ENCODE data around the gene COPS3. TPM values are rescaled to one million over a fixed set of nuclear protein-coding genes. Genes with fewer than 3 reads are reported as not detected.

The COPS3 gene
- total and polyA plus RNA-seq, 9 of the 15 experiments (the other 6 are each of a cell fraction or from before 2014, with no cell fraction given): 92.4 to 295 (median 167) TPM

DNA sequence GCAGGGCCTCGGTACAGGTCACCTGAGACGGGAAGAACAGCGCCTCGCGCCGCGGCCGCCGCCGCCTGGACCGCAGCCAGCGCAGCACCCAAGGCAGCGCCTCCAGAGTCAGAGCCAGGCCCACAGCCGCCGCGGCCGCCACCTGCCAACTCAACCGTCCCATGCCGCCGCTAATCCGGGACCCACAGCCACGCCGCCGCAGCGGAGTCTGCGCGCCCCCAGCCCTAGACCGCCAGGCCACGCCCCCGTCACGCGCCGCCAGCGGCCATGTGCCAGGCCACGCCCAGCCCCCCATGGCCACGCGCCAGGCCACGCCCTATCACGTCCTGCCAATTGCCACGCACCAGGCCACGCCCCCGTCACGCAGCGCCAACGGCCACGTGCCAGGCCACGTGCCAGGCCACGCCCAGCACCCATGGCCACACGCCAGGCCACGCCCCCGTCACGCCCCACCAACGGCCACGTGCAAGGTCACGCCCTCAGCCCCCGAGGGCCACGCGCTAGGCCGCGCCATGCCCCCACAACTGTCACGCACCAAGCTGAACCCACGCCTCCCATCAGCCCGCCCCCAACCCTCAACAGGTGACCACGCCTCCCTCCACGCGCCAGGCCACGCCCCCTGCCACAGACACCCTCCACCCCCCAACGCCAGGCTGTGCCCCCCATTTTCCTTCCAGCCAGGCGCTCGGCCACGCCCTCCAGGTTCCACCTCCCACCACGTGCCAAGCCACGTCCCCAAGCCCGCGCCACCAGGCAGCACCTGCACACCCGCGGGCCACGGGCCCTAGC, 74.7 kb downstream of the COPS3 start, which contains the start of gene PLD6 (continued):
- TF ChIP-seq MYBL2 (IDR thresholded peaks at IDR 0.05; ENCODE audit: low read depth) (no peak), MYBL2 (CRISPR knock-in tag; IDR thresholded peaks at IDR 0.05; ENCODE audit: borderline replicate concordance) (no peak; the same call in 1 of the 2 replicates), KAT7 (CRISPR knock-in tag; IDR thresholded peaks at IDR 0.05; ENCODE audit: borderline replicate concordance) (no peak; the same call in 1 of the 2 replicates), TRIM28 (IDR thresholded peaks at IDR 0.05) (no peak), ZNF175 (CRISPR knock-in tag; IDR thresholded peaks at IDR 0.05; ENCODE audit: low read depth) (no peak), ZNF384 (IDR thresholded peaks at IDR 0.05; ENCODE audit: low read depth, low read length) (no peak; the same call in 1 of the 2 replicates), MBD2 (IDR thresholded peaks at IDR 0.05; ENCODE audit: borderline replicate concordance, low read depth) (no peak), TEAD4 (IDR thresholded peaks at IDR 0.05; ENCODE audit: low read length) (no peak), TEAD4 (CRISPR knock-in tag; IDR thresholded peaks at IDR 0.05; ENCODE audit: borderline replicate concordance) (peak; percentile 96; the same call in 1 of the 2 replicates), FOXP1 (CRISPR knock-in tag; IDR thresholded peaks at IDR 0.05) (peak; percentile 88; the same call in 1 of the 2 replicates), ZBTB26 (CRISPR knock-in tag; IDR thresholded peaks at IDR 0.05) (no peak), SOX6 (IDR thresholded peaks at IDR 0.05) (no peak; the same call in 1 of the 2 replicates), HMGN3 (IDR thresholded peaks at IDR 0.05; ENCODE audit: borderline replicate concordance, extremely low read depth, insufficient read length, low read depth, low read length) (peak; percentile 89), CBFB (CRISPR knock-in tag; IDR thresholded peaks at IDR 0.05) (peak; percentile 18; the same call in 1 of the 2 replicates), DPF2 (IDR thresholded peaks at IDR 0.05) (no peak), RFX7 (CRISPR knock-in tag; IDR thresholded peaks at IDR 0.05) (no peak), ZNF785 (CRISPR knock-in tag; IDR thresholded peaks at IDR 0.05) (no peak), MTA1 (IDR thresholded peaks at IDR 0.05; ENCODE audit: borderline replicate concordance) (no peak)
- TF ChIP-seq, protein P1, sequence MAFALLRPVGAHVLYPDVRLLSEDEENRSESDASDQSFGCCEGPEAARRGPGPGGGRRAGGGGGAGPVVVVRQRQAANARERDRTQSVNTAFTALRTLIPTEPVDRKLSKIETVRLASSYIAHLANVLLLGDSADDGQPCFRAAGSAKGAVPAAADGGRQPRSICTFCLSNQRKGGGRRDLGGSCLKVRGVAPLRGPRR (CRISPR knock-in tag; IDR thresholded peaks at IDR 0.05): no peak
- TF ChIP-seq, protein P2, sequence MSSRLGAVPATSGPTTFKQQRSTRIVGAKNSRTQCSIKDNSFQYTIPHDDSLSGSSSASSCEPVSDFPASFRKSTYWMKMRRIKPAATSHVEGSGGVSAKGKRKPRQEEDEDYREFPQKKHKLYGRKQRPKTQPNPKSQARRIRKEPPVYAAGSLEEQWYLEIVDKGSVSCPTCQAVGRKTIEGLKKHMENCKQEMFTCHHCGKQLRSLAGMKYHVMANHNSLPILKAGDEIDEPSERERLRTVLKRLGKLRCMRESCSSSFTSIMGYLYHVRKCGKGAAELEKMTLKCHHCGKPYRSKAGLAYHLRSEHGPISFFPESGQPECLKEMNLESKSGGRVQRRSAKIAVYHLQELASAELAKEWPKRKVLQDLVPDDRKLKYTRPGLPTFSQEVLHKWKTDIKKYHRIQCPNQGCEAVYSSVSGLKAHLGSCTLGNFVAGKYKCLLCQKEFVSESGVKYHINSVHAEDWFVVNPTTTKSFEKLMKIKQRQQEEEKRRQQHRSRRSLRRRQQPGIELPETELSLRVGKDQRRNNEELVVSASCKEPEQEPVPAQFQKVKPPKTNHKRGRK (tag; IDR thresholded peaks at IDR 0.05): no peak
- TF ChIP-seq, protein P3, sequence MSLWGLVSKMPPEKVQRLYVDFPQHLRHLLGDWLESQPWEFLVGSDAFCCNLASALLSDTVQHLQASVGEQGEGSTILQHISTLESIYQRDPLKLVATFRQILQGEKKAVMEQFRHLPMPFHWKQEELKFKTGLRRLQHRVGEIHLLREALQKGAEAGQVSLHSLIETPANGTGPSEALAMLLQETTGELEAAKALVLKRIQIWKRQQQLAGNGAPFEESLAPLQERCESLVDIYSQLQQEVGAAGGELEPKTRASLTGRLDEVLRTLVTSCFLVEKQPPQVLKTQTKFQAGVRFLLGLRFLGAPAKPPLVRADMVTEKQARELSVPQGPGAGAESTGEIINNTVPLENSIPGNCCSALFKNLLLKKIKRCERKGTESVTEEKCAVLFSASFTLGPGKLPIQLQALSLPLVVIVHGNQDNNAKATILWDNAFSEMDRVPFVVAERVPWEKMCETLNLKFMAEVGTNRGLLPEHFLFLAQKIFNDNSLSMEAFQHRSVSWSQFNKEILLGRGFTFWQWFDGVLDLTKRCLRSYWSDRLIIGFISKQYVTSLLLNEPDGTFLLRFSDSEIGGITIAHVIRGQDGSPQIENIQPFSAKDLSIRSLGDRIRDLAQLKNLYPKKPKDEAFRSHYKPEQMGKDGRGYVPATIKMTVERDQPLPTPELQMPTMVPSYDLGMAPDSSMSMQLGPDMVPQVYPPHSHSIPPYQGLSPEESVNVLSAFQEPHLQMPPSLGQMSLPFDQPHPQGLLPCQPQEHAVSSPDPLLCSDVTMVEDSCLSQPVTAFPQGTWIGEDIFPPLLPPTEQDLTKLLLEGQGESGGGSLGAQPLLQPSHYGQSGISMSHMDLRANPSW (CRISPR knock-in tag; IDR thresholded peaks at IDR 0.05): no peak

Data from K562 (cell line).